Activated B cell treated with CpG ODN at 0.5 μM for 24 hours (primary cell): ENCODE results near the gene CSNK2A3. TPM values are rescaled to one million over a fixed set of nuclear protein-coding genes. Genes with fewer than 3 reads are reported as not detected.
"Not testable (repeated sequence)": the region's sequence is repeated elsewhere in the genome, so short reads cannot be mapped to it uniquely, and the experiment has no call there.

ENCODE experiments used
- ATAC-seq: fragments of 200-7000 bp; cut with Tn5 transposase; one replicate; pipeline ENCODE4 v1.10.0; 2021; ENCODE audit warnings: low read depth, mild to moderate bottlenecking, moderate library complexity
- CTCF ChIA-PET: fragments of 350-600 bp; sonication (Branson Sonifier 250); formaldehyde crosslinking; loops from one replicate; lab custom pipeline; 2021; ENCODE audit warnings: antibody characterized with exemption; lab: Charles Lee
- POLR2A ChIA-PET: fragments of 350-600 bp; sonication (Branson Sonifier 250); formaldehyde crosslinking; loops from one replicate; lab custom pipeline; 2021; ENCODE audit warnings: antibody characterized with exemption; lab: Charles Lee
- DNase-seq: peaks from one replicate; pipeline ENCODE4 v3.0.0; 2022
- H3K27ac Mint-ChIP-seq: one replicate; pipeline ENCODE4 v1.8.0; 2020; ENCODE audit warnings: mixed read lengths
- H3K27me3 Mint-ChIP-seq: one replicate; pipeline ENCODE4 v1.8.0; 2021; ENCODE audit warnings: mixed read lengths
- H3K36me3 Mint-ChIP-seq: one replicate; pipeline ENCODE4 v1.8.0; 2021; ENCODE audit warnings: low read depth, mixed read lengths
- H3K4me1 Mint-ChIP-seq: one replicate; pipeline ENCODE4 v1.8.0; 2021; ENCODE audit warnings: mixed read lengths
- H3K4me3 Mint-ChIP-seq: one replicate; pipeline ENCODE4 v1.8.0; 2020; ENCODE audit warnings: mild to moderate bottlenecking, mixed read lengths
- H3K9me3 Mint-ChIP-seq: one replicate; pipeline ENCODE4 v1.8.0; 2020; ENCODE audit warnings: mixed read lengths
- intact Hi-C: fragments of 100-400 bp; cut with micrococcal nuclease; formaldehyde crosslinking; loops from one replicate; pipeline ENCODE4 v1.15.1; 2024
- total RNA-seq: library from RNA; stranded (reverse); gene quantifications from 2 replicates; pipeline ENCODE4 v1.2.3, GENCODE V29; 2022
- TF ChIP-seq, protein P1 (sequence below): fragments of 200-600 bp; IDR thresholded peaks from one replicate; pipeline ENCODE4 v1.8.0; 2022; ENCODE audit warnings: antibody characterized with exemption, mild to moderate bottlenecking

CSNK2A3 gene
- total RNA-seq = 0.24 and 0.91 TPM in 2 replicates

DNA sequence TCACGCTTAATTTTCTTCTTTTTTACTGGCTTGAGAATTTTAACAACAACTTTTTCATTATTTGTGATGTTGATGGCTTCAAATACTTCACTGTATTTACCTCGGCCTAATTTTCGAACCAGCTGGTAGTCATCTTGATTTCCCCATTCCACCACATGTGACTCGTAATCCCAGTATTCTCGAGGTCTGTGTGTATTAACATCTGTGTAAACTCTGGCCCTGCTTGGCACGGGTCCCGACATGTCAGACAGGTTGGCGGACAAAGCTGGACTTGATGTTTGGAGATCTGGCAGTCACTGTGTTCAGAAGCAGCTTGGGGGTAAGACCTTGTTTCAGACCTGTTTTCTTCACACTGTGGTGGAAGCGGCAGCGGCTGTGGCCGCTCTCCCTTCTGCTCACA is at the start of gene CSNK2A3:
CSNK2A3 (minus strand) TSS at position 373 of the 400 bp plus-strand sequence; CDS start at position 242, 131 bp downstream.
- H3K4me1 Mint-ChIP-seq, POLR2A ChIA-PET, H3K27ac Mint-ChIP-seq, intact Hi-C loops, H3K27me3 Mint-ChIP-seq, ATAC-seq, H3K9me3 Mint-ChIP-seq, CTCF ChIA-PET, H3K4me3 Mint-ChIP-seq, H3K36me3 Mint-ChIP-seq, DNase-seq: not testable (repeated sequence)

DNA sequence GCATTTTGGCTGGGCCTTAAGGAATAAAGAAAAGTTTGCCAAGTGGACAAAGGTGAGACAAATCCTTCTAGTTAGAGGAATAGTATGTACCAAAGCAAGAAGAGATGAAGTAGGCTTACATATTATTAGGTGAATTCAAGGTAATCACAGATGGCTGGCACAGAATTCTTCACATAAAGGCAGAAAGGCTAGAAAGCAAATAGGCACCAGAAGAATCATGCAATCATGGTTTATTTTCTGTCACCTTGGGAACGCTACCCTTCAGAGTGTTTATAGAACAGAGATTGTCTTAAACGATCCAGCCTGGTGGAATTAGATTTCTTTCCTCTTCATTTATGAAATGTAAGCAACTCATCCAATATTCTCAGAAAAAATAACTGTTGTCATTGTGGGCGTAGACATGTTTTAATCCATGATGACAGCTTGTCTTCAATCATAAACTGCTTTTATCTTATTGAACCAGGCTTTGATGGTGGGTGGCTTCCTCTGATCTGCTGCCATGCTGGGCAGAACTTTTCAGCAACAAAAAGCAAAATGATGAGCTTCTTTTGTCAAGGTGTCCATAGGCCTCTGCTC is 49.0 kb upstream of the CSNK2A3 start:
- ChIA-PET CTCF (no interaction called here), POLR2A (no interaction called here)
- ATAC-seq (no peak), DNase-seq (no peak)
- Mint-ChIP-seq H3K27ac (no peak overlapping the region), H3K4me3 (no peak overlapping the region), H3K9me3 (no peaks in the 10 kb centered on the region), H3K4me1 (no peaks in the 10 kb centered on the region), H3K27me3 (peaks cover 6% of the 10 kb centered on the region), H3K36me3 (no peaks in the 10 kb centered on the region)
- intact Hi-C loops = no loop called here
- TF ChIP-seq, protein P1, sequence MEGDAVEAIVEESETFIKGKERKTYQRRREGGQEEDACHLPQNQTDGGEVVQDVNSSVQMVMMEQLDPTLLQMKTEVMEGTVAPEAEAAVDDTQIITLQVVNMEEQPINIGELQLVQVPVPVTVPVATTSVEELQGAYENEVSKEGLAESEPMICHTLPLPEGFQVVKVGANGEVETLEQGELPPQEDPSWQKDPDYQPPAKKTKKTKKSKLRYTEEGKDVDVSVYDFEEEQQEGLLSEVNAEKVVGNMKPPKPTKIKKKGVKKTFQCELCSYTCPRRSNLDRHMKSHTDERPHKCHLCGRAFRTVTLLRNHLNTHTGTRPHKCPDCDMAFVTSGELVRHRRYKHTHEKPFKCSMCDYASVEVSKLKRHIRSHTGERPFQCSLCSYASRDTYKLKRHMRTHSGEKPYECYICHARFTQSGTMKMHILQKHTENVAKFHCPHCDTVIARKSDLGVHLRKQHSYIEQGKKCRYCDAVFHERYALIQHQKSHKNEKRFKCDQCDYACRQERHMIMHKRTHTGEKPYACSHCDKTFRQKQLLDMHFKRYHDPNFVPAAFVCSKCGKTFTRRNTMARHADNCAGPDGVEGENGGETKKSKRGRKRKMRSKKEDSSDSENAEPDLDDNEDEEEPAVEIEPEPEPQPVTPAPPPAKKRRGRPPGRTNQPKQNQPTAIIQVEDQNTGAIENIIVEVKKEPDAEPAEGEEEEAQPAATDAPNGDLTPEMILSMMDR = no peak

DNA sequence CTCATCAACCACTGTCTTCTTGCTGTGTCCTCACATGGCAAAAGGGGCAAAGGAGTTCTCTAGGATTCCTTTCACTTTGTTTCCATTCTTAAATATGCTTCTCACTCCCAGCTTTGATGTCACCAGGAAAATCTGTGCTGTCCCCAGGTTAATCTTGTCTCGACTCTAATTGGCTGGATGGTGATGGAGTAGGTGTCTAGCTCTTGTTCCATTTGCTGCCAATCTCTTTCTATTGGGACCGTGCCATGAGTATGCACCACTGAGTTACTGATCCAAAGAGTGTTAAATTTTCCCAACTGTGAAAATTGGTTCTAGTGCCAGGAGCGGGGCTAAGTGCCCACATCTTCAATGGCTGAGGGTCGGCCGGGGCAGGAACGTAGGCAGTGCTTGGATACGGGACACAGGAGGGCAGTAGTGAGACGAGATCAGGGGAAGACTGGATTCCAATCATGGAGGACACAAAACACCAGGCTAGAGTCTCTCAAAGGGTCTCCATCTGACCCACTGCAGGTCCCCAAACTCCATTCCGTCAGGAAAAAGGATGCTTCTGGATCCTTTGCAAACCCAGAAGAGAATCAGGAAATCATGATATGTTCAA is 47.7 kb upstream of the CSNK2A3 start:
- H3K27me3 Mint-ChIP-seq = peaks cover 5% of the 10 kb centered on the region
- no peak overlapping the region for H3K4me3 Mint-ChIP-seq
- ATAC-seq = no peak
- no peaks in the 10 kb centered on the region for H3K4me1 Mint-ChIP-seq
- no peaks in the 10 kb centered on the region for H3K36me3 Mint-ChIP-seq
- TF ChIP-seq, protein P1 = no peak
- no peak overlapping the region for H3K27ac Mint-ChIP-seq
- CTCF ChIA-PET = no interaction called here
- POLR2A ChIA-PET = no interaction called here
- intact Hi-C loops = no loop called here
- DNase-seq = no peak
- H3K9me3 Mint-ChIP-seq = no peaks in the 10 kb centered on the region

DNA sequence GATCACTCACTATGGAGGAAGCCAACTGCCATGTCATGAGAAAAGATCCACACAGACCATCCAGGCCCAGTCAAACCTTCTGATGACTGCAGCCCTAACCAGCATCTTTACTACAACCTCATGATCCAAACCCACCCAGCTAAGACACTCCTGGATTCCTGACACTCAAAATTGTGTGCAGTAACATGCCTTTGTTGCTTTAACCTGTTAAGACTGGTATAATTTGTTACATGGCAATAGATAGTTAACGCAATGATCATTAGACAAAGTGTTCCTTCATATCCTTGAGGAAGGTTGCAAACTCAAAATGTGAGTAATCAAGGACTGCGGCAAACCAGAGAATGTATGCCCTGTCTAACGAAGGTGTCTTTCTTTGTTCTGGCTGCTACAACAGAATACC is 47.1 kb upstream of the CSNK2A3 start:
- Mint-ChIP-seq H3K27ac (no peak overlapping the region), H3K36me3 (no peaks in the 10 kb centered on the region), H3K4me3 (no peak overlapping the region), H3K4me1 (no peaks in the 10 kb centered on the region), H3K27me3 (peaks cover 5% of the 10 kb centered on the region), H3K9me3 (no peaks in the 10 kb centered on the region)
- TF ChIP-seq, protein P1 = no peak
- intact Hi-C loops = no loop called here
- no peak for DNase-seq
- POLR2A ChIA-PET = no interaction called here
- ATAC-seq = no peak
- CTCF ChIA-PET = no interaction called here

DNA sequence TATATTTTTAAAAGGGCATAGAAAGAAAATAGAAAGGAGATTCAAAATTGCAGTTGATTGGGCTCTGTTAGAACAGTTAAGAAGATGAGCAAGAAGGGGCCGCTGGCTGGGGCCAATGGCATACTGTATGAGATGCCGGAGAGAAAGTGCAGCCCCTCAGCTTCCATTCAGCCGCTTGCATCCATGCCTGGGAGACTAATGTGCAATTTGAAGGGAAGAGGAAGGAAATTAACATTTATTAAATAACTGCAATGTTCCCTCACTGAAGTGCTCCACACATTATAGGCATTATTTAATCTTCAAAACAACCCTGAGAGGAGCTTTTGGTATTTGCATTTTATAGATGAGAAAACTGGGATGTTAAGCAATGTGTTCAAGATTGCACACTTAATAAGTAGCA is 44.7 kb upstream of the CSNK2A3 start:
- no peak overlapping the region for H3K27ac Mint-ChIP-seq
- POLR2A ChIA-PET = no interaction called here
- no peak overlapping the region for H3K4me3 Mint-ChIP-seq
- ATAC-seq = no peak
- intact Hi-C loops = no loop called here
- no peaks in the 10 kb centered on the region for H3K9me3 Mint-ChIP-seq
- TF ChIP-seq, protein P1 = no peak
- no peaks in the 10 kb centered on the region for H3K4me1 Mint-ChIP-seq
- H3K27me3 Mint-ChIP-seq = no peaks in the 10 kb centered on the region
- CTCF ChIA-PET = no interaction called here
- H3K36me3 Mint-ChIP-seq = no peaks in the 10 kb centered on the region
- no peak for DNase-seq
